CD4-positive, alpha-beta T cell treated with Interleukin-1 beta for 1 hour (primary cell): ENCODE measurements around the gene CGNL1.

Experiments used
- DNase-seq, 2 donors: peaks; one replicate each; pipeline ENCODE4 v3.0.0-alpha.2; 2020 to 2022

The CGNL1 gene

DNA sequence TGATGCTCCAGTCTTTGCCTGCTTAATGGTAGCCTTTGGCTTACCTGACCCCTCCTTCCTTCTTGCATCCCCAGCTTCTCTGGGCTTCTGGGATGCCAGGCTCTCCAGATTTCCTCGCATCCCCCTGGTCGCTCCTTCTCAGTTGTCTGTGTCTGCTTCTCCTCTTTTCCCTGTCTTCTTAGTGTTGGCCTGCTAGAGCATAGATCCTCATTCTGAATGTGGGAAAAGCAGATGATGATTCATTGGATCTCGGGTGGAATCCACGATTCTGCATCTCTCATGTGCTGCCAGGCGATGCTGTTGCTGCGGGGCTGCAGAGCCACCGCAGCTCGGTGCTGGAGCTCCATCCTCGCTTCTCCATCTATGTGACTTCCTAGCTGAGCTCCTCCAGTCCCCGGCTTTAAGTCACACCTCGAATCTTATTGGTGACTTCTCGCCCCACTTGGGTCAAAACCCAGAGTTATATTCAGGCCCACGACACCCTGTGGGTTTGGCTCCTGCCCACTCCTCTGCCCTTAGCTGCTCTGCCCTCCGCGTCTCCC is 47.4 kb downstream of the CGNL1 start:
- DNase-seq = no peak

- DNase-seq = no peak
Measured at GRCh38 chr15:57424628-57425405, 48.5 kb downstream of the CGNL1 start.

DNA sequence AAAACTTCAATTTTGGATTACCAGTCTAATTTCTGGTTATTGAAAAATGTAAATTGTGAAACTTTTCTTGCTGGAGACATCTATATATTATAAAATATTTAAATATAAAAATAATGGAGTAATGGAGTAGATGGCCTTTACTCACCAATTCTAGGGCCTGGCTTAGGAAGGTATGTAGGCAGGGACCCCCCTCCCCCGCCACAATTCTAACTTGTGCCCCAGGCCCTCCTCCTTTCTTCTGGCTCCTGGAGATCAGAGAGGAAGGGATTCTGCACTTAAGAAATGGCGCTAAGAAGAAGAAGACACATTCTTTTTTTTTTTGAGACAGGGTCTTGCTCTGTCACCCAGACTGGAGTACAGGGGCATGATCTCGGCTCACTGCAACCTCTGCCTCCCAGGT is 49.5 kb downstream of the CGNL1 start:
- no peak for DNase-seq

DNA sequence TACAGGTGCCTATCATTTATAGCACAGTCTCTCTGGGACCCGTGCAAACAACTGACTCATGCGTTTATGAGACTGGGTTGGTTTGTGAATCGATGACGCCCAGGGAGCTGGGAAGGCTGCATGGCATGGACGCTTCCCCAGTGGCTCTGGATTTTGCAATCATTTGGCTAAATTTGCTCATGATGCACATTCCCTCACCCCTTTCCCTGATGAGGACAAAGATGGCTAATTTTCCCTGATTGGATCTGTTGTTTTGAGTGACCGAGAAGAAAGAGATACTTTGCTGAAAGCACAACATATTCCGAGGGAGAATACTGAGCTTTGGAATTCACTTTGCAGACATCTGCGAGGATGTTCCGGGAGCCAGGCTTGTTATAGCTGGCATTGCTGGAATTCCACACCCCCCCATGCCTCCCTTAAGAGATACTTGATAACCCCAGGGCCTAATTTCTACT is 51.1 kb downstream of the CGNL1 start:
- DNase-seq = no peak

GRCh38 chr15:57432141-57432741 is 55.9 kb downstream of the CGNL1 start:
- no peak for DNase-seq

GRCh38 chr15:57436166-57436565 is 59.9 kb downstream of the CGNL1 start:
- no peak for DNase-seq

GRCh38 chr15:57436961-57437360 is 60.7 kb downstream of the CGNL1 start:
- DNase-seq = no peak

GRCh38 chr15:57437564-57437963 is 61.3 kb downstream of the CGNL1 start:
- DNase-seq = no peak

- DNase-seq = no peak
Measured at GRCh38 chr15:57438166-57438565, 61.9 kb downstream of the CGNL1 start.

DNA sequence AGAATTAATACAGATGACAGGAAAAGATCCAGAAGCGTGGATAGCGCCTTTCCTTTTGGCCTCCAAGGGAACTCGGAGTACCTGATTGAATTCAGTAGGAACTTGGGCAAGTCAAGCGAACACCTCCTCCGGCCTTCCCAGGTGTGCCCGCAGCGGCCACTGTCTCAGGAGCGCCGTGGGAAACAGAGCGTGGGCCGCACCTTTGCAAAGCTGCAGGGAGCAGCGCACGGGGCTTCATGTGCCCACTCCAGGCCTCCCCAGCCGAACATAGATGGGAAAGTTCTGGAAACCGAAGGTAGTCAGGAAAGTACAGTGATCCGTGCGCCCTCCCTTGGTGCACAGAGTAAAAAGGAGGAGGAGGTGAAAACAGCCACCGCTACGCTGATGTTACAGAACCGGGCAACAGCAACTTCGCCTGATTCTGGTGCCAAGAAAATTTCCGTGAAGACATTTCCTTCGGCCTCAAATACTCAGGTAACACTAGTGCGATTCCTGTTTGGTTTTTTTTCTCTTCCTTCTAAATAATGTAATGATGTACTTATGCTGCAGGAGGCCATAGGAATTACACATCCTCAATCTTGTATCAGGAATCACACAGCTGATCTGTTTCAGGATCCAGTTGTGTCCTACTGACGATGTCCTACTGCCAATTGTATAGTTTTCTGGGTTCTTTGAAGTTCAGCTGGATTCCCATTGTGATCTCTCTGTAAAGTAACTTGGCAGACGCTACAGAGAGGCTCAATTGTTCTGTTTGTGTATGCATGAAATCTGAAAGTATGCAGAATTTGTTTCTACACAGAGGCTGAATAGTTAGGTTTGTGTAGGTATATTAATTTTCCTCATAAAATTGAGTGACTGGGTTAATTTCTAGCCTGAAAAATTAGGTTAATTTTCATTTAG is 63.1 kb downstream of the CGNL1 start:
- DNase-seq = no peak

DNA sequence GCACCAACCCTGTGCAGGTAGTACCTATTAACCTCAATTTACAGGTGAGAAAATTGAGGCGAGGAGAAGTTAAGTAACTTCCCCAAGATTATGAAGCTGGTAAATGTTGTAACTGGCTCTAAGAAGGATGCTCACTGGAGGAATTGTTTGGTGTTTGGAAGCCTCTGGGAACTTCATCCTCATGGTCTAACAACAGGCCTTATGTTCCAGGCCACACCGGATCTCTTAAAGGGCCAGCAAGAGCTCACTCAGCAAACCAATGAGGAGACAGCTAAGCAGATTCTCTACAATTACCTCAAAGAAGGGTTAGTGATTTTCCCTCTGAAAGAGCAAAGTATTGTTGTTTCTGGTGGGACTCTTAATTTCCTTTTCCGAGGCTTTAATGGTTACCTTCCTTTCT is 63.9 kb downstream of the CGNL1 start:
- no peak for DNase-seq

DNA sequence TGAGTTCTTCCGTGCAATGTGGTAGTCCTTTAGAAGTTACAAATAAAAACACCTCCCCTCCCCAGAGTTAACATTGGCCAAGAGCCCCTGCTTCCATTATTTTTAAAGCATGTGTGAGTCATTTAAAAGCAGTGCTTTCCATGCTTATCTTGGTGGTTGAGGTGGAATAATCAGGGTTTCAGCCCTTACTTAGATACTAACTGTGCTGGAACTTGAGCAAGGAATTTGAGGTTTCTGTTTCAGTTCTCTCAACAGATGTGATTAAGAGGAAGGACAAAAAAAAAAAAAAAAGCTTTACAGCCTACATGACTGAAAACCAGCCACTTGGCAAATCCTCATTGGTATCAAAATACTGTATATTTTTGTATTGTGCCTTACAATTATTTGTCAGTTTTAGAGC is 64.5 kb downstream of the CGNL1 start:
- DNase-seq = no peak

GRCh38 chr15:57442335-57442734 is 66.0 kb downstream of the CGNL1 start:
- DNase-seq = no peak

GRCh38 chr15:57443486-57443885 is 67.2 kb downstream of the CGNL1 start:
- no peak for DNase-seq

DNA sequence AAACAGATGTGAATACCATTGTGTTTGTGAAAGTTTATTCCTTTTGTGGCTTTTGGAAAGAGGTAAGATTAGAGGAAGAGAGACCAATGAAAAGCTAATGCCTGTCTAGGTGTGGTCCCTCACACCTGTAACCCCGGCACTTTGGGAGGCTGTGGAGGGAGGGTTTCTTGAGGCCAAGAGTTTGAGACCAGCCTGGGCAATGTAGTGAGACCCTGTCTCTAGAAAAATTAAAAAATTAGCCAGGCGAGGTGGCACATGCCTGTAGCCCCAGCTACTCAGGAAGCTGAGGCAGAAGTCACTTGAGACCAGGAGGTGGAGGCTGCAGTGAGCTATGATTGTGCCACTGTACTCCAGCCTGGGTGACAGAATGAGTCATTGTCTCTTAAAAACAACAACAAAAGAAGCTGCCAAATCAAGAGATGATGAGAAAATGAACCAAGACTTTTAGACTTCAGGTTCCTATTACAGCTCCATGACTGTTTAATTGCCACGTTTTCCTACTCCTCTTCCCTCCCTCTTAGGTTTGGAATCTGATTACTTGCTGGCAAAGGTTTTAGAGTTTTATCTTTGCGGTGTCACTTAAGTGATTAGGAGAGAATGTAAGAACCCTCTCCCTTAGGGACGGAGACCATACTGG is 68.7 kb downstream of the CGNL1 start:
- no peak for DNase-seq

GRCh38 chr15:57445872-57446271 is 69.6 kb downstream of the CGNL1 start:
- DNase-seq = no peak

- no peak for DNase-seq
Measured at GRCh38 chr15:57446393-57446792, 70.1 kb downstream of the CGNL1 start.

- no peak for DNase-seq
Measured at GRCh38 chr15:57451555-57451954, 75.2 kb downstream of the CGNL1 start.

DNA sequence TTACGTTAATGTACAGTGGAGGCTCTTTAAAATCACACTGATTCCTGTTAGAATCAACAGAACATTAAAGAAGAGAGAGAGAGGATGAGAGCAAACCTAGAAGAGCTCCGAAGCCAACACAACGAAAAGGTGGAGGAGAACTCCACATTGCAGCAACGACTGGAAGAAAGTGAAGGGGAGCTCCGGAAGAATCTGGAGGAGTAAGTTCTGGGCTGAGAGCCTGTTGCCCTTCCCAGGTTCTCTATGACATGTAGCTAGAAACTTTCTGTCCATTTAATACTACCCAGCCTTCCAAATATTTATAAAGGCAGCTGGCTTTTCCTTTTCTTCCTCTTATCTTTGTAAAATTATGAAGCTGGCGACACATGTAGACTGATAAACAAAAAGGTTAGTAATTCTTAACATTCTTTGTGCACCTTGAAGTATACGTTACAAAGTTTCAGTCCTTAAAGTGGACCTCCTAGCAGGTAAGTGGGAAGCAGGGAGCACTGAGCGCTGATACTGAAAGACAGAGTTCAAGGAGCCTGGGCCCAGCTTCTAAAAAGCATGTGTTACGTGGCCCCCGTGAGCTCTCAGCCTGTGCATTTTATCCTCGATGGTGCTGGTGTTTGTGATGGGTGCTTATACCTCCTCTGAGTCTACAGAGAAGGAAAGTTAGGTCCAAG is 75.9 kb downstream of the CGNL1 start:
- no peak for DNase-seq

GRCh38 chr15:57455929-57456328 is 79.6 kb downstream of the CGNL1 start:
- no peak for DNase-seq

DNA sequence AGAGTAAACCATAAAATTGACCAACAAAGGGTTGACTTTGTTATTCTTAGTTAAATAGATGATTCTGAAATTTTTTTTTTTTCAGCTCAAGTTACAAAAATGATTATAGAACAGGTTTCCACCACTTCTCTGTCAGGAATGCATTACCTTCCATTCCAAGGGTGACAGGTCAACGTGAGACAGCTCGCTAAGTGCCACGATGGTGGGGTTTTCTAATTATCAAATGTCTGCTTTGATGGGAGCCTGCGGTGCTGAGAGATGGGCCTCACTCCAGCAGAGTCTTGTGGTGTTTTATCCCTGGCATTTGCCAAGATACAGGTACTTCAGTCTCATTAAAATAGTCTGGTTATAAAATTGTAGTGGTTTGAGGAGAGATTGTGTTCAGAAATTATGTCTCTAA is 80.3 kb downstream of the CGNL1 start:
- no peak for DNase-seq

DNA sequence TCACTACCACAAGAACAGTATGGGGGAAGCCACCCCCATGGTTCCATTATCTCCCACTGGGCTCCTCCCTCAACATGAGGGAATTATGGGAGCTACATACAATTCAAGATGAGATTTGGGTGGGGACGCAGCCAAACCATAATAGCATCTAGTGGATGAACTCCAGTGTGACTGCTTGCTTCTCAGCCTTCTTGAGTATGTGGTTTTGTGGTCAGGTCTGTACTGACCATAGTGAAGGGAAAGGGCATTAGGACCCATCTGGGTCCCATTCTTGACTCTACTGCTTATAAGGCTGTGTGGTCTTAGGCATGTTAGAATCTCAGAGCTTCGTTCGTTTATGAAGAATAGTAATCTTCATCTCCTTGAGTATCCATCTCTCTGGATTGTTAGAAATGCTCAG is 81.4 kb downstream of the CGNL1 start:
- no peak for DNase-seq
